Hepatocyte (in vitro differentiated cells): ENCODE measurements around the gene GHRL. TPM values are rescaled to one million over a fixed set of nuclear protein-coding genes. Genes with fewer than 3 reads are reported as not detected.

ENCODE experiments used
- DNase-seq: peaks from one replicate; pipeline ENCODE4 v3.0.0-alpha.2; 2016; ENCODE audit warnings: low spot score
- H2AFZ ChIP-seq: fragments of 200-600 bp; sonication (generic); 2 replicates; pipeline ENCODE4 v1.6.0; 2016; ENCODE audit warnings: antibody characterized with exemption, mild to moderate bottlenecking
- H3K27ac ChIP-seq: fragments of 200-600 bp; sonication (generic); 2 replicates; pipeline ENCODE4 v1.5.1; 2016; ENCODE audit warnings: mild to moderate bottlenecking
- H3K27me3 ChIP-seq: fragments of 200-600 bp; sonication (generic); 2 replicates; pipeline ENCODE4 v1.6.1; 2016
- H3K36me3 ChIP-seq: fragments of 200-600 bp; sonication (generic); replicated peaks from 2 replicates; pipeline ENCODE4 v1.5.1; 2016; ENCODE audit warnings: low read depth; ENCODE audit not compliant: insufficient read depth
- H3K4me1 ChIP-seq: fragments of 200-600 bp; sonication (generic); 2 replicates; pipeline ENCODE4 v1.5.1; 2016; ENCODE audit warnings: mild to moderate bottlenecking, moderate library complexity; ENCODE audit not compliant: insufficient read depth
- H3K4me2 ChIP-seq: fragments of 200-600 bp; sonication (generic); 2 replicates; pipeline ENCODE4 v1.6.0; 2016
- H3K4me3 ChIP-seq: fragments of 200-600 bp; sonication (generic); 2 replicates; pipeline ENCODE4 v1.5.1; 2016; ENCODE audit warnings: mild to moderate bottlenecking
- H3K79me2 ChIP-seq: fragments of 200-600 bp; sonication (generic); 2 replicates; pipeline ENCODE4 v1.6.0; 2017; ENCODE audit warnings: mild to moderate bottlenecking
- H3K9me2 ChIP-seq: fragments of 200-600 bp; sonication (generic); replicated peaks from 2 replicates; pipeline ENCODE4 v1.6.0; 2017; ENCODE audit warnings: mild to moderate bottlenecking; ENCODE audit not compliant: insufficient read depth
- H3K9me3 ChIP-seq: fragments of 200-600 bp; sonication (generic); 2 replicates; pipeline ENCODE4 v1.5.1; 2016; ENCODE audit warnings: low read depth, mild to moderate bottlenecking
- H4K20me1 ChIP-seq: fragments of 200-600 bp; sonication (generic); 2 replicates; pipeline ENCODE4 v1.6.0; 2016; ENCODE audit warnings: mild to moderate bottlenecking; ENCODE audit not compliant: insufficient read depth, poor library complexity, severe bottlenecking
- EZH2 ChIP-seq: fragments of 200-600 bp; sonication (generic); IDR thresholded peaks from 2 replicates; pipeline ENCODE4 v1.6.1; 2016; ENCODE audit warnings: antibody characterized with exemption, mild to moderate bottlenecking, borderline replicate concordance
- EZH2phosphoT487 ChIP-seq: fragments of 200-600 bp; sonication (generic); IDR thresholded peaks from one replicate; pipeline ENCODE4 v1.6.1; 2018; ENCODE audit warnings: antibody characterized with exemption, mild to moderate bottlenecking, low read depth, moderate library complexity; ENCODE audit not compliant: unreplicated experiment, severe bottlenecking
- WGBS: methylation state at CpG from one replicate; pipeline ENCODE4 v1.1.6; 2016; ENCODE audit warnings: low lambda C conversion rate; ENCODE audit errors: missing lambda C conversion rate; 5-methylcytosine and 5-hydroxymethylcytosine counted together
- polyA plus RNA-seq: library from polyadenylated mRNA; unstranded; fragments of >200 nt; fragmentation: Nextera tagmentation; extraction: Ambion mirVana; gene quantifications from 2 replicates; pipeline ENCODE4 v1.2.1, GENCODE V29; 2016
- total RNA-seq: library from RNA; depleted of rRNA; stranded (reverse); fragments of >200 nt; gene quantifications from 2 replicates; pipeline ENCODE4 v1.2.3, GENCODE V29; 2014
- TF ChIP-seq, protein P1 (sequence below): fragments of 200-600 bp; sonication (generic); IDR thresholded peaks from 2 replicates; pipeline ENCODE4 v1.5.1; 2016; ENCODE audit warnings: antibody characterized with exemption, mild to moderate bottlenecking; ENCODE audit not compliant: poor library complexity

Gene GHRL
- total and polyA plus RNA-seq, 2 experiments from 2014 or later, result 11.3 to 12.4 TPM

DNA sequence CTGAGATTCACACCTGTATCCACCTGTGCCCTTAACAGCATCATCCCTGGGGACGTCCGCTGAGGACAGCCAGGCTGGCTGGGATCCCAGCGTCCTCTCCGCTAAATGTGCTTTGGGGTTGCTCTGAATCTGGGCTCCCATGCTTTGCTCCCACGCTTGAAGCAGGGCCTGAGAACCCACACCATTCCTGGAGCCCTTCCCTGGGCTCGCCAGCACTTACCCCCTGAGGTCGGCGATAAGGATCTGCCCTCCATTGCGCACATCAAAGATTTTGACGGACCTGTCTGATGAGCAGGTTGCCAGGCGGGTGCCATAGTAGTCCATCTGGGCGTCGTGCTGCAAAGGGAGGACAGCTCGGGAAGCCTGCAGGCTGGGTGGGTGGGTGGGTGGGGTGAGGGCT is 22.4 kb upstream of the GHRL start:
- TF ChIP-seq EZH2phosphoT487 (no peak), EZH2 (no peak)
- TF ChIP-seq, protein P1, sequence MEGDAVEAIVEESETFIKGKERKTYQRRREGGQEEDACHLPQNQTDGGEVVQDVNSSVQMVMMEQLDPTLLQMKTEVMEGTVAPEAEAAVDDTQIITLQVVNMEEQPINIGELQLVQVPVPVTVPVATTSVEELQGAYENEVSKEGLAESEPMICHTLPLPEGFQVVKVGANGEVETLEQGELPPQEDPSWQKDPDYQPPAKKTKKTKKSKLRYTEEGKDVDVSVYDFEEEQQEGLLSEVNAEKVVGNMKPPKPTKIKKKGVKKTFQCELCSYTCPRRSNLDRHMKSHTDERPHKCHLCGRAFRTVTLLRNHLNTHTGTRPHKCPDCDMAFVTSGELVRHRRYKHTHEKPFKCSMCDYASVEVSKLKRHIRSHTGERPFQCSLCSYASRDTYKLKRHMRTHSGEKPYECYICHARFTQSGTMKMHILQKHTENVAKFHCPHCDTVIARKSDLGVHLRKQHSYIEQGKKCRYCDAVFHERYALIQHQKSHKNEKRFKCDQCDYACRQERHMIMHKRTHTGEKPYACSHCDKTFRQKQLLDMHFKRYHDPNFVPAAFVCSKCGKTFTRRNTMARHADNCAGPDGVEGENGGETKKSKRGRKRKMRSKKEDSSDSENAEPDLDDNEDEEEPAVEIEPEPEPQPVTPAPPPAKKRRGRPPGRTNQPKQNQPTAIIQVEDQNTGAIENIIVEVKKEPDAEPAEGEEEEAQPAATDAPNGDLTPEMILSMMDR, result no peak
- Histone ChIP-seq H3K9me2 (no peaks in the 10 kb centered on the region), H3K27me3 (no peaks in the 10 kb centered on the region), H3K9me3 (no peaks in the 10 kb centered on the region), H3K79me2 (peaks cover 45% of the 10 kb centered on the region), H3K36me3 (no peaks in the 10 kb centered on the region), H4K20me1 (peaks cover 40% of the 10 kb centered on the region), H2AFZ (no peak overlapping the region), H3K4me1 (peaks cover 19% of the 10 kb centered on the region), H3K4me2 (no peak overlapping the region), H3K4me3 (no peak overlapping the region), H3K27ac (no peak overlapping the region)
- WGBS, result 95% methylated on average over 14 of the region's 14 CpGs
- no peak for DNase-seq

DNA sequence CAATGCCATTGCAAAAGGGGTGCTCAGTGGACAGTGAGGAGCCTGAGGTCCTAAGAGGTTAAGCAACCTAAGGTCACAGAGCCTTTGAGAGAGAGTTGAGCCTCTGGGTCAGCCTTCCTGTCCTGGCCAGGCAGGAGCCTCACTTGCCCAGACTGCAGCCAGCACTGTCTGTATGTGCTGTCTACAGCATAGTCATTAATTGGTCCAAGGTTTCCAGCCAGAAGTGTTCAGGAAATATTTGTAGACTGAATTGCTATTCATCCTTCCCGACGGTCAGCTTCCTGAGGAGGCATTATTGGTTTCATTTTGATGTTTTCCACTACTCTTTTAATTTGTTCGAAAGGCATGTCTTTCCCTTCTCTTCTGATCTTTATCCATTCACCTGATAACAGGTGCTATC is 20.1 kb upstream of the GHRL start:
- Histone ChIP-seq H3K4me3 (no peak overlapping the region), H3K36me3 (no peaks in the 10 kb centered on the region), H3K4me1 (peaks cover 8% of the 10 kb centered on the region), H3K9me3 (no peaks in the 10 kb centered on the region), H3K4me2 (no peak overlapping the region), H3K9me2 (no peaks in the 10 kb centered on the region), H3K79me2 (peaks cover 24% of the 10 kb centered on the region), H4K20me1 (peaks cover 23% of the 10 kb centered on the region), H3K27ac (no peak overlapping the region), H2AFZ (no peak overlapping the region), H3K27me3 (no peaks in the 10 kb centered on the region)
- no peak for TF ChIP-seq EZH2phosphoT487
- TF ChIP-seq EZH2, result no peak
- TF ChIP-seq, protein P1, result no peak
- WGBS, result 94% methylated on average over 3 of the region's 3 CpGs
- DNase-seq, result no peak

DNA sequence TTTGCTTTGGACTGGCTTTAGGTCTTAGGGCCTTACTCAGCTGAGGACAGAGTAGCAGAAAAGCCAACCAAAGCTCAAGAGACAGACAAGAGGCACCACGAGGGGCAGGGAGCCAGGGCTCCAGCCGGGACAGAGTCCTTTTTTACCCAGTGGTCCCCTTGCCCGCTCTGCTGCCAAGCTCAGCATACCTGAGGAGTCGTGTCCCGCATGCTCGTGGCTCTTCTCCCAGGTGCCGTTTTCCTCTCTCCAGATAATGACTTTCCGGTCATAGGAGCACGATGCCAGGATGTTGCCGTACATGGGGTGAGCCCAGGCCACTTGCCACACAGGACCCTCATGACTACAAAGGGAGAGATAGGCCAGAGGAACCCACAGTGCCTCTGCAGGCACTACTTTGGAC is 19.6 kb upstream of the GHRL start:
- Histone ChIP-seq H3K36me3 (no peaks in the 10 kb centered on the region), H3K79me2 (peaks cover 20% of the 10 kb centered on the region), H3K4me1 (peaks cover 4% of the 10 kb centered on the region), H4K20me1 (peaks cover 18% of the 10 kb centered on the region), H3K4me3 (no peak overlapping the region), H3K4me2 (no peak overlapping the region), H3K27ac (no peak overlapping the region), H3K9me3 (no peaks in the 10 kb centered on the region), H3K9me2 (no peaks in the 10 kb centered on the region), H3K27me3 (no peaks in the 10 kb centered on the region), H2AFZ (no peak overlapping the region)
- DNase-seq, result no peak
- 94% methylated on average over 10 of the region's 10 CpGs for WGBS
- TF ChIP-seq EZH2 (no peak), EZH2phosphoT487 (no peak)
- TF ChIP-seq, protein P1, result no peak

DNA sequence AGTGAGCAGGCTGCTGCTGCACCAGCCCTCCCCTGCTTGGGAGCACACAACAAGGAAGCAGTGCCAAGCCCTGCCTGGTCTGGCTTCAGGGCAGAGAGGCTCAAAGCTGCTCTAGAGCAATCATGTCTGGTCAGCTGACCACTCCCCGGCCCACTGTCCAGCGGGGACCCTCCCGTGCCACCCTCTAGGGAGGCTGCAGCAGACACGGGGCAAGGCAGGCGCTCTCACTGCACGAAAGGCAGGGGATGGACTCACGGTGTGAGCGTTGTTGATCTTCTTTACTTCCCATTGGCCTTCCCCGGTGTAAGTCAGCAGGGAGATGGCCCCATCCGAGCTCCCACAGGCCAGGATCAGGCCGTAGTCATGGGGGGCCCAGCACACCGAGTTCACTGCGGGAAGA is 19.0 kb upstream of the GHRL start:
- H3K4me2 ChIP-seq, result no peak overlapping the region
- H3K9me3 ChIP-seq, result no peaks in the 10 kb centered on the region
- H3K27ac ChIP-seq, result no peak overlapping the region
- H3K27me3 ChIP-seq, result no peaks in the 10 kb centered on the region
- no peak overlapping the region for H2AFZ ChIP-seq
- 87% methylated on average over 13 of the region's 13 CpGs for WGBS
- peaks cover 11% of the 10 kb centered on the region for H4K20me1 ChIP-seq
- no peak for DNase-seq
- no peaks in the 10 kb centered on the region for H3K36me3 ChIP-seq
- TF ChIP-seq EZH2 (no peak), EZH2phosphoT487 (no peak)
- TF ChIP-seq, protein P1, result no peak
- H3K9me2 ChIP-seq, result no peaks in the 10 kb centered on the region
- no peak overlapping the region for H3K4me3 ChIP-seq
- H3K79me2 ChIP-seq, result peaks cover 17% of the 10 kb centered on the region
- H3K4me1 ChIP-seq, result no peaks in the 10 kb centered on the region
